Endothelial cell of umbilical vein (primary cell): ENCODE results near the gene CCDC157. TPM values are rescaled to one million over a fixed set of nuclear protein-coding genes. Genes with fewer than 3 reads are reported as not detected.

Experiments used
- BruUV-seq: library from RNA; stranded (reverse); fragments of 400-500 nt; replicated peaks from 2 replicates; lab custom pipeline; 2021; lab: Mats Ljungman, UMichigan
- CTCF ChIA-PET: fragments of 300-600, 350-600 bp; sonication (Branson Sonifier 250); formaldehyde crosslinking; loops from one replicate; lab custom pipeline; 2021; ENCODE audit warnings: antibody characterized with exemption, inconsistent platforms; lab: Charles Lee
- POLR2A ChIA-PET: fragments of 300-600, 350-600 bp; sonication (Branson Sonifier 250); formaldehyde crosslinking; loops from one replicate; lab custom pipeline; 2021; ENCODE audit warnings: antibody characterized with exemption, inconsistent platforms; lab: Charles Lee
- DNase-seq: peaks from one replicate; pipeline ENCODE4 v3.0.0-alpha.2; 2011; ENCODE audit warnings: low read depth, low spot score
- FAIRE-seq: peaks from 2 replicates; lab custom pipeline; 2011; peaks lifted over from hg19 to GRCh38; lab: Jason Lieb, UNC
- H2AFZ ChIP-seq: 2 replicates; pipeline ENCODE4 v1.6.0; 2012; ENCODE audit warnings: low read depth, low read length, control low read depth, inconsistent platforms
- H3K27ac ChIP-seq: 2 replicates; pipeline ENCODE4 v1.5.1; 2011; ENCODE audit warnings: low read depth, mild to moderate bottlenecking, control low read depth, low read length, moderate library complexity; ENCODE audit not compliant: insufficient read depth
- H3K27me3 ChIP-seq, 2 experiments: 2 replicates each; pipeline versions ENCODE4 v1.6.0 to v1.6.1; 2011; ENCODE audit warnings: low read length in 2 of 2, mixed read lengths in 1 of 2; ENCODE audit not compliant: control insufficient read depth in 2 of 2, insufficient read depth in 2 of 2
- H3K36me3 ChIP-seq, 2 experiments: 2 replicates in 1 of 2; 3 replicates in 1 of 2; pipeline ENCODE4 v1.5.1; 2011; ENCODE audit warnings: low read length in 2 of 2, mild to moderate bottlenecking in 1 of 2, moderate library complexity in 1 of 2; ENCODE audit not compliant: control insufficient read depth in 2 of 2, insufficient read depth in 2 of 2; ENCODE audit errors: extremely low read depth in 1 of 2
- H3K4me1 ChIP-seq: 3 replicates; pipeline ENCODE4 v1.5.1; 2011; ENCODE audit warnings: mild to moderate bottlenecking, low read length; ENCODE audit not compliant: control insufficient read depth, insufficient read depth; ENCODE audit errors: extremely low read depth
- H3K4me2 ChIP-seq: 2 replicates; pipeline ENCODE4 v1.6.1; 2011; ENCODE audit warnings: low read length, control low read depth, mixed read lengths; ENCODE audit not compliant: insufficient read depth
- H3K4me3 ChIP-seq, 3 experiments: fragments of 200-600 bp in 1 of 3; sonication (generic), shearing (Covaris generic) in 1 of 3; replicated peaks in 1 of 3; 2 replicates each; pipeline ENCODE4 v1.5.1; 2011 to 2016; ENCODE audit warnings: control low read depth in 3 of 3, low read length in 3 of 3, mild to moderate bottlenecking in 2 of 3, inconsistent platforms in 1 of 3, low read depth in 1 of 3, moderate library complexity in 1 of 3; ENCODE audit not compliant: insufficient read depth in 1 of 3
- H3K79me2 ChIP-seq: 2 replicates; pipeline ENCODE4 v1.6.0; 2012; ENCODE audit warnings: low read length, inconsistent platforms; ENCODE audit not compliant: control insufficient read depth, insufficient read depth
- H3K9ac ChIP-seq: replicated peaks from 2 replicates; pipeline ENCODE3; 2011; ENCODE audit warnings: low read length, control low read depth; ENCODE audit not compliant: insufficient read depth; ENCODE audit errors: extremely low read depth
- H3K9me1 ChIP-seq: replicated peaks from 3 replicates; pipeline ENCODE4 v1.6.0; 2011; ENCODE audit warnings: mild to moderate bottlenecking, low read length; ENCODE audit not compliant: control insufficient read depth, insufficient read depth; ENCODE audit errors: extremely low read depth
- H3K9me3 ChIP-seq: replicated peaks from 2 replicates; pipeline ENCODE4 v1.5.1; 2012; ENCODE audit warnings: low read length, inconsistent platforms; ENCODE audit not compliant: control insufficient read depth, insufficient read depth
- H4K20me1 ChIP-seq: replicated peaks from 2 replicates; pipeline ENCODE3; 2011; ENCODE audit warnings: mild to moderate bottlenecking, low read length; ENCODE audit not compliant: control insufficient read depth, insufficient read depth; ENCODE audit errors: extremely low read depth
- CTCF ChIP-seq, 2 donors: IDR thresholded peaks; 1 replicate in 1 of 2; 2 replicates in 1 of 2; pipeline ENCODE4 v1.5.1; 2011; ENCODE audit warnings: low read length in 2 of 2, mild to moderate bottlenecking in 2 of 2, moderate library complexity in 2 of 2, control low read depth in 1 of 2, inconsistent platforms in 1 of 2, low read depth in 1 of 2; ENCODE audit not compliant: insufficient read depth in 1 of 2; ENCODE audit errors: extremely low read depth in 1 of 2
- EZH2 ChIP-seq: IDR thresholded peaks from 2 replicates; pipeline ENCODE4 v1.6.1; 2012; ENCODE audit warnings: borderline replicate concordance, low read depth, mild to moderate bottlenecking, moderate library complexity, low read length, inconsistent platforms; ENCODE audit not compliant: severe bottlenecking
- FOS ChIP-seq: IDR thresholded peaks from 2 replicates; pipeline ENCODE4 v1.6.1; 2011; ENCODE audit warnings: mild to moderate bottlenecking, low read length, moderate library complexity, borderline replicate concordance; ENCODE audit not compliant: insufficient read depth
- GATA2 ChIP-seq: IDR thresholded peaks from 2 replicates; pipeline ENCODE4 v1.7.0; 2011; ENCODE audit warnings: low read depth, mild to moderate bottlenecking, moderate library complexity, mixed read lengths, low read length; ENCODE audit not compliant: insufficient read length, insufficient read depth
- JUN ChIP-seq: IDR thresholded peaks from 2 replicates; pipeline ENCODE4 v1.6.1; 2011; ENCODE audit warnings: borderline replicate concordance, low read depth; ENCODE audit not compliant: insufficient read length, insufficient read depth
- MAX ChIP-seq: IDR thresholded peaks from 2 replicates; pipeline ENCODE4 v1.6.1; 2011; ENCODE audit not compliant: insufficient read depth, insufficient read length
- MYC ChIP-seq: IDR thresholded peaks from one replicate; pipeline ENCODE4 v1.6.1; 2011; ENCODE audit warnings: mild to moderate bottlenecking, low read depth, low read length
- POLR2A ChIP-seq: IDR thresholded peaks from 2 replicates; pipeline ENCODE4 v1.6.1; 2012; ENCODE audit warnings: low read depth, mild to moderate bottlenecking, control low read depth, low read length
- POLR2AphosphoS5 ChIP-seq: IDR thresholded peaks from 2 replicates; pipeline ENCODE4 v1.6.1; 2012; ENCODE audit warnings: low read depth, mild to moderate bottlenecking, control low read depth, low read length, moderate library complexity; ENCODE audit not compliant: insufficient read depth
- dilution Hi-C: fragments of 300-500 bp; cut with MboI; formaldehyde crosslinking; loops from one replicate; pipeline ENCODE4 v1.15.0; 2019; ENCODE audit warnings: low sequenced_read_pairs; ENCODE audit not compliant: extremely low pct_ligation_motif_present
- intact Hi-C: fragments of 100-400 bp; cut with micrococcal nuclease; formaldehyde crosslinking; loops from one replicate; pipeline ENCODE4 v1.10.0; 2022
- polyA plus RNA-seq, 4 experiments: library from polyadenylated mRNA; depleted of rRNA in 3 of 4; stranded (reverse) in 3 of 4; unstranded in 1 of 4; fragments of >200 nt; gene quantifications; 2 replicates each; pipeline versions ENCODE4 v1.2.1 to v1.2.3, GENCODE V29; 2011 to 2012; ENCODE audit warnings: missing spikeins in 1 of 4
- total RNA-seq: library from RNA; stranded (reverse); gene quantifications from 2 replicates; pipeline ENCODE4 v1.2.3, GENCODE V29; 2021

Gene CCDC157
- total and polyA plus RNA-seq, 2 donors (not counting 3 experiments of a cell fraction or from before 2014, with no cell fraction given) = 2.1 to 3.1 TPM

- H3K79me2 ChIP-seq = no peaks in the 10 kb centered on the region
- H3K36me3 ChIP-seq = no peaks in the 10 kb centered on the region
- H3K9ac ChIP-seq = no peak overlapping the region
- H3K9me3 ChIP-seq = no peaks in the 10 kb centered on the region
- DNase-seq = no peak
- H3K4me1 ChIP-seq = peaks cover 29% of the 10 kb centered on the region
- no peak for TF ChIP-seq GATA2
- no peak overlapping the region for H3K27ac ChIP-seq
- no peak overlapping the region for H2AFZ ChIP-seq
- dilution Hi-C loops (no loop called here), intact Hi-C loops (no loop called here)
- no peak for FAIRE-seq
- H3K4me2 ChIP-seq = no peak overlapping the region
- H3K27me3 ChIP-seq = no peaks in the 10 kb centered on the region
- BruUV-seq = no TSS peak
- POLR2A ChIA-PET = no interaction called here
- H3K9me1 ChIP-seq = no peaks in the 10 kb centered on the region
- no peak overlapping the region for H3K4me3 ChIP-seq
- H4K20me1 ChIP-seq = no peaks in the 10 kb centered on the region
- CTCF ChIA-PET = interaction anchor here (1.4 kb wide), 1 partner anchor 19 kb away, joined by 4 read pairs; no protein-coding TSS in a partner anchor
Measured at GRCh38 chr22:30307041-30307574, 49.7 kb upstream of the CCDC157 start.

GRCh38 chr22:30308093-30308492, 48.7 kb upstream of the CCDC157 start:
- Histone ChIP-seq H4K20me1 (no peaks in the 10 kb centered on the region), H3K4me1 (peaks cover 23% of the 10 kb centered on the region), H3K9me3 (no peaks in the 10 kb centered on the region), H3K27me3 (no peaks in the 10 kb centered on the region), H3K79me2 (no peaks in the 10 kb centered on the region), H3K36me3 (no peaks in the 10 kb centered on the region), H3K9me1 (no peaks in the 10 kb centered on the region), H3K27ac (no peak overlapping the region), H3K9ac (no peak overlapping the region), H2AFZ (no peak overlapping the region), H3K4me2 (no peak overlapping the region), H3K4me3 (no peak overlapping the region)
- TF ChIP-seq FOS (no peak), MAX (no peak), CTCF (IDR thresholded peaks at IDR 0.05; ENCODE audit: extremely low read depth in 1 of 2, insufficient read depth in 1 of 2, low read depth in 1 of 2, low read length in 2 of 2) (no peak), EZH2 (no peak), JUN (no peak), POLR2A (no peak), GATA2 (no peak), POLR2AphosphoS5 (no peak), MYC (no peak)
- DNase-seq (no peak), FAIRE-seq (no peak)
- no TSS peak for BruUV-seq
- intact Hi-C loops (no loop called here), dilution Hi-C loops (no loop called here)
- ChIA-PET CTCF (interaction anchor here (1.4 kb wide), 1 partner anchor 20 kb away, joined by 4 read pairs; no protein-coding TSS in a partner anchor), POLR2A (no interaction called here)
